Measurements from ENCODE around the gene BTK. TPM values are rescaled to one million over a fixed set of nuclear protein-coding genes. Genes with fewer than 3 reads are reported as not detected.

Gene BTK
- total and polyA plus RNA-seq, 9 of the 15 experiments (the other 6 are each of a cell fraction or from before 2014, with no cell fraction given), result 14.9 to 93.4 (median 65.2) TPM

GRCh38 chrX:101393530-101394305 lies 7.7 kb upstream of the BTK start (continued):
- TF ChIP-seq FOXP4 (CRISPR knock-in tag; IDR thresholded peaks at IDR 0.05; ENCODE audit: borderline replicate concordance) (no peak), CXXC5 (CRISPR knock-in tag; IDR thresholded peaks at IDR 0.05) (no peak), CEBPZ (IDR thresholded peaks at IDR 0.05; ENCODE audit: borderline replicate concordance, low read depth, low read length) (no peak), COPS2 (conservative IDR thresholded peaks at IDR 0.05) (no peak), THRB (CRISPR knock-in tag; conservative IDR thresholded peaks at IDR 0.05) (no peak), ZBTB40 (IDR thresholded peaks at IDR 0.05) (no peak), ZBTB40 (CRISPR knock-in tag; IDR thresholded peaks at IDR 0.05) (no peak), ZNF41 (CRISPR knock-in tag; conservative IDR thresholded peaks at IDR 0.05) (no peak), ZFP30 (CRISPR knock-in tag; IDR thresholded peaks at IDR 0.05; ENCODE audit: borderline replicate concordance) (no peak), YBX1 (IDR thresholded peaks at IDR 0.05) (no peak), TBL1XR1 (IDR thresholded peaks at IDR 0.05; ENCODE audit: low read length in 2 of 2) (no peak)
